ENCODE results near the gene MRPL32. TPM values are rescaled to one million over a fixed set of nuclear protein-coding genes. Genes with fewer than 3 reads are reported as not detected.

The MRPL32 gene
- total and polyA plus RNA-seq, 9 donors = 43.3 to 51.7 (median 47.0) TPM

GRCh38 chr7:42939457-42940240 lies 7.5 kb downstream of the MRPL32 start:
- no peak for DNase-seq
- H3K36me3 ChIP-seq (ENCODE audit: control insufficient read depth, insufficient read depth, low read length) = peaks cover 16% of the 10 kb centered on the region
- no CpG with 5 or more reads among the region's 4 CpGs for WGBS (ENCODE audit: insufficient coverage)

GRCh38 chr7:42940985-42941847 lies 9.0 kb downstream of the MRPL32 start:
- no peaks in the 10 kb centered on the region for H3K27me3 ChIP-seq (ENCODE audit: control insufficient read depth, insufficient read depth, low read length)
- no peak overlapping the region for H3K4me3 ChIP-seq (ENCODE audit: low read length)
- peak; percentile 80 for DNase-seq
- H3K36me3 ChIP-seq (ENCODE audit: control insufficient read depth, insufficient read depth, low read length) = peaks cover 8% of the 10 kb centered on the region
- no peaks in the 10 kb centered on the region for H3K4me1 ChIP-seq (ENCODE audit: control insufficient read depth, insufficient read depth, low read length)
- 31% methylated on average over 4 of the region's 13 CpGs for WGBS (ENCODE audit: insufficient coverage)
- H3K9me3 ChIP-seq (replicated peaks; ENCODE audit: control insufficient read depth, low read depth, low read length) = no peaks in the 10 kb centered on the region
- no peak overlapping the region for H3K27ac ChIP-seq (ENCODE audit: low read length)

More at GRCh38 chr7:42939457-42940240, 7.5 kb downstream of the MRPL32 start:
- Histone ChIP-seq H3K4me1 (ENCODE audit: control insufficient read depth, insufficient read depth, low read length) (no peaks in the 10 kb centered on the region), H3K9me3 (replicated peaks; ENCODE audit: control insufficient read depth, low read depth, low read length) (no peaks in the 10 kb centered on the region), H3K27ac (ENCODE audit: low read length) (no peak overlapping the region), H3K27me3 (ENCODE audit: control insufficient read depth, insufficient read depth, low read length) (no peaks in the 10 kb centered on the region), H3K4me3 (ENCODE audit: low read length) (no peak overlapping the region)

GRCh38 chr7:42945821-42946626 lies 13.8 kb downstream of the MRPL32 start:
- Histone ChIP-seq H3K27me3 (ENCODE audit: control insufficient read depth, insufficient read depth, low read length) (no peaks in the 10 kb centered on the region), H3K4me1 (ENCODE audit: control insufficient read depth, insufficient read depth, low read length) (no peaks in the 10 kb centered on the region), H3K27ac (ENCODE audit: low read length) (no peak overlapping the region), H3K4me3 (ENCODE audit: low read length) (no peak overlapping the region), H3K9me3 (replicated peaks; ENCODE audit: control insufficient read depth, low read depth, low read length) (no peaks in the 10 kb centered on the region), H3K36me3 (ENCODE audit: control insufficient read depth, insufficient read depth, low read length) (no peaks in the 10 kb centered on the region)
- no peak for DNase-seq
- WGBS (ENCODE audit: insufficient coverage) = 63% methylated on average over 1 of the region's 4 CpGs

GRCh38 chr7:42946627-42946950 lies 14.4 kb downstream of the MRPL32 start:
- Histone ChIP-seq H3K4me3 (ENCODE audit: low read length) (no peak overlapping the region), H3K27ac (ENCODE audit: low read length) (no peak overlapping the region), H3K27me3 (ENCODE audit: control insufficient read depth, insufficient read depth, low read length) (no peaks in the 10 kb centered on the region), H3K9me3 (replicated peaks; ENCODE audit: control insufficient read depth, low read depth, low read length) (no peaks in the 10 kb centered on the region), H3K4me1 (ENCODE audit: control insufficient read depth, insufficient read depth, low read length) (no peaks in the 10 kb centered on the region), H3K36me3 (ENCODE audit: control insufficient read depth, insufficient read depth, low read length) (no peaks in the 10 kb centered on the region)
- no CpG with 5 or more reads among the region's 2 CpGs for WGBS (ENCODE audit: insufficient coverage)
- no peak for DNase-seq

- no peak overlapping the region for H3K4me3 ChIP-seq (ENCODE audit: low read length)
- H3K27me3 ChIP-seq (ENCODE audit: control insufficient read depth, insufficient read depth, low read length) = no peaks in the 10 kb centered on the region
- no peak overlapping the region for H3K27ac ChIP-seq (ENCODE audit: low read length)
- no peaks in the 10 kb centered on the region for H3K4me1 ChIP-seq (ENCODE audit: control insufficient read depth, insufficient read depth, low read length)
- H3K36me3 ChIP-seq (ENCODE audit: control insufficient read depth, insufficient read depth, low read length) = no peaks in the 10 kb centered on the region
- no CpG with 5 or more reads among the region's 2 CpGs for WGBS (ENCODE audit: insufficient coverage)
- no peaks in the 10 kb centered on the region for H3K9me3 ChIP-seq (replicated peaks; ENCODE audit: control insufficient read depth, low read depth, low read length)
- no peak for DNase-seq
Measured at GRCh38 chr7:42947521-42947920, 15.3 kb downstream of the MRPL32 start.

- no peaks in the 10 kb centered on the region for H3K27me3 ChIP-seq (ENCODE audit: control insufficient read depth, insufficient read depth, low read length)
- no peaks in the 10 kb centered on the region for H3K4me1 ChIP-seq (ENCODE audit: control insufficient read depth, insufficient read depth, low read length)
- no peaks in the 10 kb centered on the region for H3K36me3 ChIP-seq (ENCODE audit: control insufficient read depth, insufficient read depth, low read length)
- WGBS (ENCODE audit: insufficient coverage) = 33% methylated on average over 2 of the region's 3 CpGs
- H3K4me3 ChIP-seq (ENCODE audit: low read length) = no peak overlapping the region
- DNase-seq = no peak
- no peak overlapping the region for H3K27ac ChIP-seq (ENCODE audit: low read length)
- H3K9me3 ChIP-seq (replicated peaks; ENCODE audit: control insufficient read depth, low read depth, low read length) = no peaks in the 10 kb centered on the region
Measured at GRCh38 chr7:42950417-42950816, 18.2 kb downstream of the MRPL32 start.

- Histone ChIP-seq H3K27me3 (ENCODE audit: control insufficient read depth, insufficient read depth, low read length) (no peaks in the 10 kb centered on the region), H3K9me3 (replicated peaks; ENCODE audit: control insufficient read depth, low read depth, low read length) (no peaks in the 10 kb centered on the region), H3K4me1 (ENCODE audit: control insufficient read depth, insufficient read depth, low read length) (no peaks in the 10 kb centered on the region), H3K27ac (ENCODE audit: low read length) (no peak overlapping the region), H3K4me3 (ENCODE audit: low read length) (no peak overlapping the region), H3K36me3 (ENCODE audit: control insufficient read depth, insufficient read depth, low read length) (no peaks in the 10 kb centered on the region)
- no peak for DNase-seq
- WGBS (ENCODE audit: insufficient coverage) = 63% methylated on average over 2 of the region's 4 CpGs
Measured at GRCh38 chr7:42952328-42952727, 20.2 kb downstream of the MRPL32 start.

- no peaks in the 10 kb centered on the region for H3K4me1 ChIP-seq (ENCODE audit: control insufficient read depth, insufficient read depth, low read length)
- H3K27me3 ChIP-seq (ENCODE audit: control insufficient read depth, insufficient read depth, low read length) = no peaks in the 10 kb centered on the region
- DNase-seq = no peak
- WGBS (ENCODE audit: insufficient coverage) = 83% methylated on average over 2 of the region's 4 CpGs
- no peak overlapping the region for H3K27ac ChIP-seq (ENCODE audit: low read length)
- no peaks in the 10 kb centered on the region for H3K9me3 ChIP-seq (replicated peaks; ENCODE audit: control insufficient read depth, low read depth, low read length)
- no peaks in the 10 kb centered on the region for H3K36me3 ChIP-seq (ENCODE audit: control insufficient read depth, insufficient read depth, low read length)
- no peak overlapping the region for H3K4me3 ChIP-seq (ENCODE audit: low read length)
Measured at GRCh38 chr7:42953994-42954393, 21.8 kb downstream of the MRPL32 start.

GRCh38 chr7:42956062-42956461 lies 23.9 kb downstream of the MRPL32 start:
- no peak overlapping the region for H3K4me3 ChIP-seq (ENCODE audit: low read length)
- H3K4me1 ChIP-seq (ENCODE audit: control insufficient read depth, insufficient read depth, low read length) = no peaks in the 10 kb centered on the region
- no peaks in the 10 kb centered on the region for H3K27me3 ChIP-seq (ENCODE audit: control insufficient read depth, insufficient read depth, low read length)
- H3K27ac ChIP-seq (ENCODE audit: low read length) = no peak overlapping the region
- H3K36me3 ChIP-seq (ENCODE audit: control insufficient read depth, insufficient read depth, low read length) = no peaks in the 10 kb centered on the region
- no peak for DNase-seq
- no peaks in the 10 kb centered on the region for H3K9me3 ChIP-seq (replicated peaks; ENCODE audit: control insufficient read depth, low read depth, low read length)

GRCh38 chr7:42959549-42959948 lies 27.4 kb downstream of the MRPL32 start:
- no peaks in the 10 kb centered on the region for H3K9me3 ChIP-seq (replicated peaks; ENCODE audit: control insufficient read depth, low read depth, low read length)
- no peaks in the 10 kb centered on the region for H3K36me3 ChIP-seq (ENCODE audit: control insufficient read depth, insufficient read depth, low read length)
- WGBS (ENCODE audit: insufficient coverage) = no CpG with 5 or more reads among the region's 2 CpGs
- H3K27me3 ChIP-seq (ENCODE audit: control insufficient read depth, insufficient read depth, low read length) = no peaks in the 10 kb centered on the region
- H3K4me3 ChIP-seq (ENCODE audit: low read length) = no peak overlapping the region
- H3K27ac ChIP-seq (ENCODE audit: low read length) = no peak overlapping the region
- H3K4me1 ChIP-seq (ENCODE audit: control insufficient read depth, insufficient read depth, low read length) = no peaks in the 10 kb centered on the region
- DNase-seq = no peak
